PFSK-1 (cell line): ENCODE measurements around the gene TMEM143.

Experiments used
- FOXP2 ChIP-seq: optimal IDR thresholded peaks from 2 replicates; pipeline ENCODE3; 2011; ENCODE audit warnings: borderline replicate concordance, control low read depth, inconsistent platforms; ENCODE audit not compliant: insufficient read depth; ENCODE audit errors: extremely low read length, extremely low read depth
- POLR2AphosphoS5 ChIP-seq: IDR thresholded peaks from 2 replicates; pipeline ENCODE4 v1.6.1; 2012; ENCODE audit warnings: low read depth, mild to moderate bottlenecking, control low read depth, low read length, moderate library complexity
- SIN3A ChIP-seq: IDR thresholded peaks from 2 replicates; pipeline ENCODE4 v1.6.1; 2012; ENCODE audit warnings: mild to moderate bottlenecking, low read length, moderate library complexity, borderline replicate concordance; ENCODE audit not compliant: insufficient read depth
- TAF1 ChIP-seq: IDR thresholded peaks from 2 replicates; pipeline ENCODE4 v1.6.1; 2012; ENCODE audit warnings: low read length, control low read depth, borderline replicate concordance; ENCODE audit not compliant: insufficient read depth
- TF ChIP-seq, protein P1 (sequence below), 2 experiments: IDR thresholded peaks; 2 replicates each; pipeline versions ENCODE4 v1.6.1 to v1.8.0; 2011 to 2012; ENCODE audit warnings: low read depth in 2 of 2, low read length in 2 of 2, control low read depth in 1 of 2, inconsistent platforms in 1 of 2, mild to moderate bottlenecking in 1 of 2, moderate library complexity in 1 of 2; ENCODE audit not compliant: insufficient read depth in 1 of 2

TMEM143 gene

DNA sequence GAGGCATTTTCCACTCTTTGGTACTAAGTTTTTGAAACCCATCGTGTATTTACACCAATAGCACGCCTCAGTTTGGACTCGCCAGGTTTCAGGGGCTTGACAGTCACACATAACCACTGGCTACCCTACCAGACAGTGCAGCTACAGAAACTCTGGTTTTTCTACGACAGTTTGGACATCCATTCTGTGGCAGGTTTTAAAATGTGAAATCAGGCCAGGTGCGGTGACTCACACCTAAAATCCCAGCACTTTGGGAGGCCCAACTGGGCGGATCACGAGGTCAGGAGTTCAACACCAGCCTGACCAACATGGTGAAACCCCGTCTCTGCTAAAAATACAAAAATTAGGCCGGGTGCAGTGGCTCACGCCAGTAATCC lies 14.4 kb upstream of the TMEM143 start:
- no peak for TF ChIP-seq TAF1
- no peak for TF ChIP-seq FOXP2
- TF ChIP-seq, protein P1, sequence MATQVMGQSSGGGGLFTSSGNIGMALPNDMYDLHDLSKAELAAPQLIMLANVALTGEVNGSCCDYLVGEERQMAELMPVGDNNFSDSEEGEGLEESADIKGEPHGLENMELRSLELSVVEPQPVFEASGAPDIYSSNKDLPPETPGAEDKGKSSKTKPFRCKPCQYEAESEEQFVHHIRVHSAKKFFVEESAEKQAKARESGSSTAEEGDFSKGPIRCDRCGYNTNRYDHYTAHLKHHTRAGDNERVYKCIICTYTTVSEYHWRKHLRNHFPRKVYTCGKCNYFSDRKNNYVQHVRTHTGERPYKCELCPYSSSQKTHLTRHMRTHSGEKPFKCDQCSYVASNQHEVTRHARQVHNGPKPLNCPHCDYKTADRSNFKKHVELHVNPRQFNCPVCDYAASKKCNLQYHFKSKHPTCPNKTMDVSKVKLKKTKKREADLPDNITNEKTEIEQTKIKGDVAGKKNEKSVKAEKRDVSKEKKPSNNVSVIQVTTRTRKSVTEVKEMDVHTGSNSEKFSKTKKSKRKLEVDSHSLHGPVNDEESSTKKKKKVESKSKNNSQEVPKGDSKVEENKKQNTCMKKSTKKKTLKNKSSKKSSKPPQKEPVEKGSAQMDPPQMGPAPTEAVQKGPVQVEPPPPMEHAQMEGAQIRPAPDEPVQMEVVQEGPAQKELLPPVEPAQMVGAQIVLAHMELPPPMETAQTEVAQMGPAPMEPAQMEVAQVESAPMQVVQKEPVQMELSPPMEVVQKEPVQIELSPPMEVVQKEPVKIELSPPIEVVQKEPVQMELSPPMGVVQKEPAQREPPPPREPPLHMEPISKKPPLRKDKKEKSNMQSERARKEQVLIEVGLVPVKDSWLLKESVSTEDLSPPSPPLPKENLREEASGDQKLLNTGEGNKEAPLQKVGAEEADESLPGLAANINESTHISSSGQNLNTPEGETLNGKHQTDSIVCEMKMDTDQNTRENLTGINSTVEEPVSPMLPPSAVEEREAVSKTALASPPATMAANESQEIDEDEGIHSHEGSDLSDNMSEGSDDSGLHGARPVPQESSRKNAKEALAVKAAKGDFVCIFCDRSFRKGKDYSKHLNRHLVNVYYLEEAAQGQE (IDR thresholded peaks at IDR 0.05; ENCODE audit: insufficient read depth in 1 of 2, low read depth in 2 of 2, low read length in 2 of 2) = no peak
- TF ChIP-seq POLR2AphosphoS5 = no peak
- TF ChIP-seq SIN3A = no peak

DNA sequence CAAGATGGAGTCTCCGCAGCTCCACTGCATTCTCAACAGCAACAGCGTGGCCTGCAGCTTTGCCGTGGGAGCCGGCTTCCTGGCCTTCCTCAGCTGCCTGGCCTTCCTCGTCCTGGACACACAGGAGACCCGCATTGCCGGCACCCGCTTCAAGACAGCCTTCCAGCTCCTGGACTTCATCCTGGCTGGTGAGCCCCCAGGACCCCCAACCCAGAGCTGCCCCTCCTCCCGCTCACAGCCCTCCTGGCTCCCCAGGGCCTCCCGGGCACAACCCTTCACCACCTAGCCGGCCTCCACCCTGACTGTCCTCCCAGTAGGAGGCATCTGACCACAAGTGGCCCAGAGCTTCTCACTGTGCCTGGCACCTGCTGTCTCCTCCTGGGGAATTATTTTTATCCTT lies 9.8 kb upstream of the TMEM143 start:
- no peak for TF ChIP-seq SIN3A
- TF ChIP-seq, protein P1 (IDR thresholded peaks at IDR 0.05; ENCODE audit: insufficient read depth in 1 of 2, low read depth in 2 of 2, low read length in 2 of 2) = no peak
- no peak for TF ChIP-seq FOXP2
- TF ChIP-seq POLR2AphosphoS5 = no peak
- TF ChIP-seq TAF1 = no peak

DNA sequence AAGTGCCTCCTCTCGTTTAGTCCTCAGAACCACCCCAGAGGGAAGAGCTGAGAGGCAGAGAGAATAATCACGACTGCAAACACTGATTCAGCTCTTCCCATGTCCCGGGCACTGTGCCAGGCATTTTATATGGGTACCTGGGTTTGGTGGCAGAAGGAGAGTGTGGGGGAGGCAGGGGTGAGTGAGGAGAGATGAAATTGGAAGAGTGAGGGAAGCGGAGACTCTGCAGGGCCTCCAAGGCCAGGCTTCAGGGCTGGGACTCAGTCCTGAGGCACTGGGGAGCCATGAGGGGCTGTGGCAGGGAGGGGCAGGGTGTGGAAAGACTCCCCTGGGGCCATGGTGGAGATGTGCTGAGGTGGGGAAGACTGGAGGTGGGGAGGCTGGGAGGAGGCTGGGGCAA lies 9.2 kb upstream of the TMEM143 start:
- TF ChIP-seq POLR2AphosphoS5 (no peak), FOXP2 (no peak)

DNA sequence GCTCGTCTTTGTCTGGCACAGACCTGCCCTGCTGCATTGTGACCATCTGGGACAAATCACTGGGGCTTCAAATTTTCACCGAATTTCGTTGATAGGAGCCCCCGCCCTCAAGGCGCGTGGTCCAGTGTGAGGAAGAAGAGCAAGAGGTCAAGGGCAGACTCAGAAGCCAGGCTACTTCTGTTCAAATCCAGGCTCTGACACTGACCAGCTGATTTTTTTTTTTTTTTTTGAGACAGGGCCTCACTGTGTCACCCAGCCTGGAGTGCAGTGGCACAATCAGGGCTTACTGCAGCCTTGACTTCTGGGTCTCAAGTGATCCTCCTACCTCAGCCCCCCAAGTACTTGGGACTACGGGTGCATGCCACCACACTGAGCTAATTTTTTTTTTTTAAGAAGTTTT lies 7.6 kb upstream of the TMEM143 start:
- TF ChIP-seq POLR2AphosphoS5 = no peak
- TF ChIP-seq, protein P1 (IDR thresholded peaks at IDR 0.05; ENCODE audit: insufficient read depth in 1 of 2, low read depth in 2 of 2, low read length in 2 of 2) = no peak
- TF ChIP-seq TAF1 = no peak
- no peak for TF ChIP-seq SIN3A

DNA sequence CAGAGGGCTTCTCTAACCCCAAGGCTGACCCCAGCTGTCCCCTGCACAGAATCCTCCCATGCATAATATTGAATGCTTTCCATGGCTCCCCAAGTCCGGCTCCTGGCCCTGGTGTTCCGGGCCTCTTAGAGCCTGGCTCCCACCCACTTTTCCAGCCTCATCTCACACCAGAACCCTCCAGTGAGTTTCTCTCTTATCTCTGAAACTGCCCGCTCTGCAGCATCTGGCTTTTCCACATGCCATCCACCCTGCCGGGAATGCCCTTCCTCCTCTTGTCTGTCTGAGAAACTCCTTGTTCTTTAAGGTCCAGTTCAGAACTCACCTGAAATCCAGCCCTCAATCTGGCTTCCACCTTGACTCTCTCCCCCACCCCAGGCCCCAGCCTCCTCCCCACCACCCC lies 7.2 kb upstream of the TMEM143 start:
- TF ChIP-seq POLR2AphosphoS5 (no peak), SIN3A (no peak)

DNA sequence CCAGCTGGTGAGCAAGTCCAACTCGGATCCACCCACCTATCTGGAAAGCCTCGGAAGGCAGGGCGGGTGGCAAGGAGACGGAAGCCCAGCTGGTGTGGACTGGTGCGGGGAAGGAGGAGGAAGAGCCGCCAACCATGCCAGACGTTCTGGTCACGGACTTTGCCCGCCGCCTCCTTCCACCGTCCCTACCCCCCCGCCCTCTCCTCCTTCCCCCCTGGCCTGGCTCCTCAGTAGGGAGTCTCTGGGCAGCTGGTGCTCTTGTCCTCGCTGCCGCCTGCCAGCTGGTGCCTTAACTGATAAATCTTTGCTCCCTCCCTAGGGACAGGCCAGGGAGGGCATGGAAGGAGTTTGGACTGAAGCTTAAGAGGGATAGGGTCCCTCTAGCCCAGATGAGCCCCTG lies 5.2 kb upstream of the TMEM143 start:
- TF ChIP-seq, protein P1 (IDR thresholded peaks at IDR 0.05; ENCODE audit: insufficient read depth in 1 of 2, low read depth in 2 of 2, low read length in 2 of 2) = no peak
